Mesothelial cell of epicardium (in vitro differentiated cells): ENCODE results near the gene CTXND1. TPM values are rescaled to one million over a fixed set of nuclear protein-coding genes. Genes with fewer than 3 reads are reported as not detected.

Experiments used
- DNase-seq, 2 experiments: peaks; one replicate each; pipeline ENCODE4 v3.0.0; 2021; ENCODE audit warnings: low spot score in 2 of 2; ENCODE audit not compliant: unreplicated experiment in 2 of 2
- H3K27ac Mint-ChIP-seq: 2 replicates; pipeline ENCODE4 v1.8.0; 2021; ENCODE audit warnings: mixed read lengths
- H3K27me3 Mint-ChIP-seq: 2 replicates; pipeline ENCODE4 v1.8.0; 2021; ENCODE audit warnings: low read depth, mixed read lengths
- H3K36me3 Mint-ChIP-seq: 2 replicates; pipeline ENCODE4 v1.8.0; 2021; ENCODE audit warnings: mixed read lengths
- H3K4me1 Mint-ChIP-seq: 2 replicates; pipeline ENCODE4 v1.8.0; 2021; ENCODE audit warnings: mixed read lengths
- H3K4me3 Mint-ChIP-seq: 2 replicates; pipeline ENCODE4 v1.8.0; 2021; ENCODE audit warnings: mild to moderate bottlenecking, moderate library complexity, mixed read lengths
- H3K9me3 Mint-ChIP-seq: 2 replicates; pipeline ENCODE4 v1.8.0; 2021; ENCODE audit warnings: mixed read lengths
- total RNA-seq: library from RNA; stranded (reverse); gene quantifications from 3 replicates; pipeline ENCODE4 v1.2.1, GENCODE V29; 2021
- TF ChIP-seq, protein P1 (sequence below): fragments of 200-600 bp; sonication (generic); IDR thresholded peaks from one replicate; pipeline ENCODE4 v1.5.0; 2021; ENCODE audit warnings: antibody characterized with exemption; ENCODE audit not compliant: unreplicated experiment

The CTXND1 gene
- total RNA-seq, 1 donor from 2014 or later, result not detected

DNA sequence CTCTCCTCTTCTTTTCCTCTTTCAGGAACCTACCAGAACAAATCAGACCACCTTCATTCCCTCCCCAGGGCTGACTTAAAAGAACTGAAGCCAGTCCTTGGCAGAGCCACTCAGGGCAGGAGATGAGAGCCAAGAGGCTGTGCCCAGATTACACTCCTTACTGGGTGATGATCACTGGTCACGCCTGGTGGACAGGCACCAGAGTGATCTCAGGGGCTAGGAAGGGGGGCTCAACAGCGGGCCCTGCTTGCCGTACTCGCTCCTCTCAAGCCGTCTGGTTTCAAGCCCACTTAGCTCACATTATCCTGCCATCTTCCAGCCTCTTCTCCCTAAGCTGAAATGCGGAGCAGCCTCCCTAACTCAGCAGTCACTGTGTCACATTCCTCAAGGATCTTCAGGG, 100.9 kb downstream of the CTXND1 start:
- peaks cover 6% of the 10 kb centered on the region for H3K9me3 Mint-ChIP-seq
- H3K36me3 Mint-ChIP-seq, result no peaks in the 10 kb centered on the region
- TF ChIP-seq, protein P1, sequence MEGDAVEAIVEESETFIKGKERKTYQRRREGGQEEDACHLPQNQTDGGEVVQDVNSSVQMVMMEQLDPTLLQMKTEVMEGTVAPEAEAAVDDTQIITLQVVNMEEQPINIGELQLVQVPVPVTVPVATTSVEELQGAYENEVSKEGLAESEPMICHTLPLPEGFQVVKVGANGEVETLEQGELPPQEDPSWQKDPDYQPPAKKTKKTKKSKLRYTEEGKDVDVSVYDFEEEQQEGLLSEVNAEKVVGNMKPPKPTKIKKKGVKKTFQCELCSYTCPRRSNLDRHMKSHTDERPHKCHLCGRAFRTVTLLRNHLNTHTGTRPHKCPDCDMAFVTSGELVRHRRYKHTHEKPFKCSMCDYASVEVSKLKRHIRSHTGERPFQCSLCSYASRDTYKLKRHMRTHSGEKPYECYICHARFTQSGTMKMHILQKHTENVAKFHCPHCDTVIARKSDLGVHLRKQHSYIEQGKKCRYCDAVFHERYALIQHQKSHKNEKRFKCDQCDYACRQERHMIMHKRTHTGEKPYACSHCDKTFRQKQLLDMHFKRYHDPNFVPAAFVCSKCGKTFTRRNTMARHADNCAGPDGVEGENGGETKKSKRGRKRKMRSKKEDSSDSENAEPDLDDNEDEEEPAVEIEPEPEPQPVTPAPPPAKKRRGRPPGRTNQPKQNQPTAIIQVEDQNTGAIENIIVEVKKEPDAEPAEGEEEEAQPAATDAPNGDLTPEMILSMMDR, result no peak
- peaks cover 29% of the 10 kb centered on the region for H3K4me1 Mint-ChIP-seq
- H3K27me3 Mint-ChIP-seq, result no peaks in the 10 kb centered on the region
- no peak for DNase-seq
- no peak overlapping the region for H3K4me3 Mint-ChIP-seq
- no peak overlapping the region for H3K27ac Mint-ChIP-seq

Other genes starting within 250 kb of the CTXND1 start
- 80.4 to 88.8 TPM (median 85.2 TPM) in 3 replicates for gene ZFAND6, start 192.5 kb downstream of the CTXND1 start, total RNA-seq
- 34.2 to 40.4 TPM (median 39.7 TPM) in 3 replicates for gene FAH, start 99.2 kb downstream of the CTXND1 start, total RNA-seq
- gene ARNT2, start 152.2 kb upstream of the CTXND1 start, total RNA-seq, result 20.2 to 21.4 TPM (median 20.2 TPM) in 3 replicates